Thyroid gland (tissue), 4 donors: Measurements from ENCODE around the gene SAP130.

ENCODE experiments used
- CTCF ChIP-seq, 6 experiments: fragments of 200-600 bp in 3 of 6; fragments of 450-650 bp in 3 of 6; sonication (generic) in 3 of 6; IDR thresholded peaks; one replicate each; pipeline ENCODE4 v1.5.1; 2016 to 2019; ENCODE audit warnings: antibody characterized with exemption in 6 of 6, mild to moderate bottlenecking in 2 of 6, inconsistent platforms in 1 of 6, moderate library complexity in 1 of 6
- POLR2A ChIP-seq, 2 donors: fragments of 450-650 bp; IDR thresholded peaks; one replicate each; pipeline ENCODE4 v1.6.1; 2017; ENCODE audit warnings: antibody characterized with exemption in 2 of 2, mild to moderate bottlenecking in 2 of 2, moderate library complexity in 1 of 2

GRCh38 chr2:128008074-128008672 is 19.7 kb downstream of the SAP130 start:
- TF ChIP-seq CTCF (IDR thresholded peaks at IDR 0.05) (no peak), POLR2A (IDR thresholded peaks at IDR 0.05) (no peak)
